NCI-H146 (cell line): ENCODE data around the gene ISG15.
"Not testable (repeated sequence)": the region's sequence is repeated elsewhere in the genome, so short reads cannot be mapped to it uniquely, and the experiment has no call there.

Experiments used
- DNase-seq: peaks from one replicate; lab custom pipeline; 2025; lab: John Stamatoyannopoulos, UW

ISG15 gene

DNA sequence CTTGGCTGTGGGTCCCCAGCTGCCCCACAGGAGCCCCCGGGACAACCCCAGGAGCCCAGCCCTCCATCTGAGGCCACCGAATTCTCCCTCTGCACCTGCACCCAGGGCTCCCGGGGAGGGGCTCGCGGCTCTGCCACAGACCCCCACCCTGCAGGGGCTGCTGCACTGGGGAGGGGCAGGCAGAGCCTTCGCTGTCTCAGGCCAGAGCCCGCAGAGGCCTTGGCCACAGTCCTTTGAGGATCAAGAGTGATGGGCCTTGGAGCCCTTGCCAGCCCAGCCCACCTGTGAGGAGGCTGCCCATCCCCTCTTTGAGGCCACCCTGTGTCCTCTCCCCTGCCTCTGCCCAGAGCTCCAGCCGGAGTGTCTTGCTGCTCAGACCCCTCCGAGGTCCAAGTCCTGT is 37.9 kb upstream of the ISG15 start:
- DNase-seq: no peak

DNA sequence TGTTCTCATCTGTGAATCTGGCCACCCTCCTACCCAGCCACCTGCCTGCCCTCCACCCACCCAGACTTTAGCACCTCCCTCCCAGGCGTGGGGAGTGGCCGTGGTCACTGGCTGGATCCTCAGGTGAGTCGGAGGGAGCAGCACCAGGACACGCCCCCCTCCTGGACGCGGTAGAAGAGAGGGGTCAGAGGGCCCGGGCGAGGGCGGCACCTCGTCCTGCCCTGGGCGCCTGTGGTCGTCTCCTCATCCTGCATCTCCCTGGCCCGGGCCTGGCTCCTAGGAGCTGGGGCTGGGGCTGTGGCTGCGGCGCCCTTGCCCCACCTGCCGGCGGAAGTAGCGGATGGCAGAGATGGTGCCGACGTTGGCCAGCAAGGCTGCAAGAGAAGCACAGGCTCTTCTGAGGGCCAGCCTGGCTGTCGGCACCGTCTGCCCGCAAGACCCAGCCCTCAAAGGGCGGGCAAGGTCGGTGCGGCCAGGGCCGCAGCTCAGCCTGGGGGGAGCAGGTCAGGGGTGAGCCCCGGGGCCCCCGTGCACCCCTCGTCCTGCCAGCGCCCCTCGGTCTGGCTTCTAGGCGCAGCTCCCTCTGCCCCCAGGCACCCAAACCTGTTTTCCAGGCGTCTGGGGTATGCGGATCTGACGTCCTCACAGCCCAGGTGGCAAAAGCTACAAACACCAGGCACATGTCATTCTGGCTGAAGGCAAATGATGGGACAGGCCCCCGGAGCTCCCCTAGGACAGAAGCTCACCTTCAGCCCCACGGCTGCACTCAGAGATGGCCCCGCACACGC is 37.2 kb upstream of the ISG15 start:
- DNase-seq: peak; percentile 52

DNA sequence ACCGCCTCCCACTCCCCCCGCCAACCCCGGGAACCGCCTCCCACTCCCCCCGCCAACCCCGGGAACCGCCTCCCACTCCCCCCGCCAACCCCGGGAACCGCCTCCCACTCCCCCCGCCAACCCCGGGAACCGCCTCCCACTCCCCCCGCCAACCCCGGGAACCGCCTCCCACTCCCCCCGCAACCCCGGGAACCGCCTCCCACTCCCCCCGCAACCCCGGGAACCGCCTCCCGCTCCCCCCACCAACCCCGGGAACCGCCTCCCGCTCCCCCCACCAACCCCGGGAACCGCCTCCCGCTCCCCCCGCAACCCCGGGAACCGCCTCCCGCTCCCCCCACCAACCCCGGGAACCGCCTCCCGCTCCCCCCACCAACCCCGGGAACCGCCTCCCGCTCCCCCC is 36.5 kb upstream of the ISG15 start:
- DNase-seq: not testable (repeated sequence)

- DNase-seq: no peak
Observed at GRCh38 chr1:978069-978834, 35.0 kb upstream of the ISG15 start.

- DNase-seq: no peak
Observed at GRCh38 chr1:978835-979743, 34.2 kb upstream of the ISG15 start.

GRCh38 chr1:979744-980072 is 33.6 kb upstream of the ISG15 start:
- no peak for DNase-seq

GRCh38 chr1:980137-980571 is 33.1 kb upstream of the ISG15 start:
- DNase-seq: no peak

GRCh38 chr1:980602-981395 is 32.5 kb upstream of the ISG15 start:
- DNase-seq: no peak

- peak; percentile 27 for DNase-seq
Observed at GRCh38 chr1:981491-981954, 31.8 kb upstream of the ISG15 start.

- DNase-seq: no peak
Observed at GRCh38 chr1:981955-982558, 31.2 kb upstream of the ISG15 start, which contains the start of gene PERM1. Gene PERM1 (minus strand): TSS chr1:982093. CDS start chr1:981029, 1,064 bp downstream.

GRCh38 chr1:982765-983436 is 30.4 kb upstream of the ISG15 start:
- DNase-seq: no peak

GRCh38 chr1:983798-984475 is 29.4 kb upstream of the ISG15 start:
- DNase-seq: no peak

GRCh38 chr1:984476-984814 is 28.9 kb upstream of the ISG15 start:
- DNase-seq: no peak

DNA sequence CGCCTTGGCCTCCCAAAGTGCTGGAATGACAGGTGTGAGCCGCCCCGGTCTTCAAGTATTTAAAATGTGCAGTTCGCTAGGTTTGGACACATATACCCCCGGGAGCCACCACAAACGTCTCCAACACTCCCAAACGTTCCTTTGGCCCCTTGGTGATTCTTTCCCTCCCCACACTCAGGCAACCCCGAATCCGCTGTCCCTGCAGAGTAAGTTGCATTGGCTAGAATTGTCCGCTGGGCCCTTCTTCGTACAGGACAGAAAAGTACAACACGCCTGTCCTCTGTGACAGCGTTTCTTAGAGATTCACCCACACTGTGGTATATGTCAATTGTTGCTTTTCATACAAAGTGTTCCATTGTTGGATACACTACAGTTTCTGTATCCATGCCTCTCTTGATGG is 28.2 kb upstream of the ISG15 start:
- DNase-seq: no peak

DNA sequence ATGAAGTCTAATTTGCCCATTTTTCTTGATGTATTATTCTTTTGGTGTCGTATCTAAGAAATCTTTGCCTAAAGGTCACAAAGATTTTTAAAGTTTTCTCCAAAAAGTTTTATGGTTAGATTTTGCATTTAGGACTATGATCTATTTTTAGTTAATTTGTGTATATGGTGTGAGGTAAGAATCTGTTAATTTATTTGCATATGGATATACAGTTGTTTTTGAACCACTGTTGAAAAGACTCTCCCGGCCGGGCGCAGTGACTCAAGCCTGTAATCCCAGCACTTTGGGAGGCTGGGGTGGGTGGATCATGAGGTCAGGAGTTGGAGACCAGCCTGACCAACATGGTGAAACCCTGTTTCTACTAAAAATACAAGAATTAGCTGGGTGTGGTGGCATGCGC is 25.2 kb upstream of the ISG15 start:
- DNase-seq: not testable (repeated sequence)

GRCh38 chr1:991275-991674 is 22.0 kb upstream of the ISG15 start:
- not testable (repeated sequence) for DNase-seq

GRCh38 chr1:991895-992294 is 21.4 kb upstream of the ISG15 start:
- no peak for DNase-seq

DNA sequence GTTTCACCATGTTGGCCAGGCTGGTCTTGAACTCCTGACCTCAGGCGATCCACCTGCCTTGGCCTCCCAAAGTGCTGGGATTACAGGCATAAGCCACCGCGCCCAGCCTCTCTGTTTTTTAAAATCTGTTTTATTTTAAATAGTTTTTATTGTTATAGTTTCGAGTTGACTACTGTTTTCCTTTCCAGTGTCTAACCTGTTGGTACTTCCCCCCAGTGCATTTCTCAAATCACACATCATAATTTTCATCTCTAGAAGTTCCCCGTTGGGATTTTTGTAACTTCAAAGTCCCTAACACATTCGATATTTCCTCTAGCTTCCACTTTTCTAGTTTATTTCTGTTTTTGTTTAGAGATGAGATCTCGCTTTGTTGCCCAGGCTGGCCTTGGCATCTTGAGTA is 20.9 kb upstream of the ISG15 start:
- no peak for DNase-seq

GRCh38 chr1:993379-993995 is 19.8 kb upstream of the ISG15 start:
- DNase-seq: no peak
